ENCODE data around the gene AMOT. TPM values are rescaled to one million over a fixed set of nuclear protein-coding genes. Genes with fewer than 3 reads are reported as not detected.

Gene AMOT
- total RNA-seq, 1 experiment from 2014 or later = 0.58 TPM

DNA sequence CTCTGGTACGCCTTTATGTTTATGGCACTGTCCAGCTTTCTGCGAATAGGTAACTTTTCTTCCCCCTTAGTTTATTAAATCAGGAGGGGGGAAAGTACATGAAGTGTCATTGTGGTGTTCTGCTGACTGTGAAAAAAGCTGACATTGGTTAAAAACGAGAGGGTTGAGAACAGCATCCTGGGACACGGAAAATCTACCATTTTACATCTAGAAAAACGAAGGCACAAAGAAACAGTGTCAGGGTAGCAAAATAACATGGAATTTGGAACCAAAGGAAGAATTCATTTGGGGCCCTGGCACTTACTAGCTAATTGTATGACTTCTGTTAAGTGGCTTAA is 1.2 kb upstream of the AMOT start:
- Histone ChIP-seq H3K4me1 (ENCODE audit: insufficient read depth, low read length) (no peaks in the 10 kb centered on the region), H3K36me3 (ENCODE audit: low read depth, low read length) (no peaks in the 10 kb centered on the region), H3K4me2 (ENCODE audit: low read length) (peak overlapping the region; percentile 91), H3K27me3 (ENCODE audit: low read length) (no peaks in the 10 kb centered on the region), H3K9me3 (ENCODE audit: low read length) (no peaks in the 10 kb centered on the region), H2AFZ (ENCODE audit: low read length) (peak overlapping the region; percentile 92), H3K9ac (ENCODE audit: low read length) (no peak overlapping the region), H4K20me1 (ENCODE audit: low read length) (no peaks in the 10 kb centered on the region), H3K27ac (ENCODE audit: low read length) (no peak overlapping the region), H3K9me2 (replicated peaks; ENCODE audit: low read length) (no peaks in the 10 kb centered on the region), H3F3A (ENCODE audit: low read length, unreplicated experiment) (no peaks in the 10 kb centered on the region), H3K4me3 (ENCODE audit: low read length) (peak overlapping the region; percentile 73; the same call in 1 of the 2 replicates), H3K79me2 (ENCODE audit: low read length) (no peaks in the 10 kb centered on the region)
- ChIA-PET POLR2A (ENCODE audit: unreplicated experiment) (no interaction called here), CTCF (no interaction called here)
- intact Hi-C loops (cut with micrococcal nuclease) = no loop called here
- DNase-seq (no peak), ATAC-seq (no peak)
- no peak for TF ChIP-seq CTCF (conservative IDR thresholded peaks at IDR 0.05; ENCODE audit: low read depth, low read length)
- TF ChIP-seq EZH2phosphoT487 (IDR thresholded peaks at IDR 0.05; ENCODE audit: borderline replicate concordance, low read length) = no peak
- no peak for TF ChIP-seq EZH2 (IDR thresholded peaks at IDR 0.05; ENCODE audit: low read length, unreplicated experiment)
- no TSS peak for BruUV-seq (replicated peaks)

DNA sequence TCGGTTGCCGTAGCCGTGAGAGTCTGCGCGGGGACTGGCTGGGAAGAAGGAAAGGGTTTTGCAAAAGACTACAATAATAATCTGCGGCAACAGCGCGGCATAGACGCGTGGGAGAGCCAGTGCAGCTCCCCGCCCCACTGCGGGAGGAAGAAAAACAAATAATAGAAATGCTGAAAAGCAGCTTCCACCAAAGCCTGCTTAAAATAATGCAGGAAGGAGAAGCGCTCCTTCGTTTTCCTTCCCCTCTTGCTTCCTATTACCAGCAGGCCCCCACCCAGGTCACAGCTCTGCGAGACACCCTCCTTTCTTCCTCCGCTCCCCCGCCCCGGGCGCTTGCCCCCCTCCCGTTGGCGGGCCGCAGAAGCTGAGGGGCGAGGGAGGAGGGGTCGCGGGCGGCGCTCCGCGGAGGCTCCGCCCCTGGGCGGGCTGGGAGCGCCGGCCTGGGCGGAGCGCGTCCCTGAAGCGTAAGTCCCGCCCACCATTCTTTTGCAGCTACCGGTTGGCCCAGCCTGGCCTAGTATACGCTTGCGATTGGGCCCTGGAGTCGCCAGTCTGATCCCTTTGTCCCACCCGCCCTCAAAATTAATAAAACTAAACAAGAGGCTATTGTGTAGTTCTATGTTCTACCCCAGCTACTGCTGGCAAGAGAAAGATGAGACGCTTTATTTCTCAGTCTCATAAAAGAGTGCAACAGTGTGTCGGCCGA is 636 bp upstream of the AMOT start:
- Histone ChIP-seq H3K4me2 (ENCODE audit: low read length) (peak overlapping the region; percentile 91), H3F3A (ENCODE audit: low read length, unreplicated experiment) (no peaks in the 10 kb centered on the region), H3K4me1 (ENCODE audit: insufficient read depth, low read length) (no peaks in the 10 kb centered on the region), H4K20me1 (ENCODE audit: low read length) (no peaks in the 10 kb centered on the region), H3K9me2 (replicated peaks; ENCODE audit: low read length) (no peaks in the 10 kb centered on the region), H3K9ac (ENCODE audit: low read length) (no peak overlapping the region), H3K36me3 (ENCODE audit: low read depth, low read length) (no peaks in the 10 kb centered on the region), H2AFZ (ENCODE audit: low read length) (peak overlapping the region; percentile 92), H3K27ac (ENCODE audit: low read length) (no peak overlapping the region), H3K79me2 (ENCODE audit: low read length) (no peaks in the 10 kb centered on the region), H3K9me3 (ENCODE audit: low read length) (no peaks in the 10 kb centered on the region), H3K27me3 (ENCODE audit: low read length) (no peaks in the 10 kb centered on the region), H3K4me3 (ENCODE audit: low read length) (peak overlapping the region; percentile 73)
- ChIA-PET POLR2A (ENCODE audit: unreplicated experiment) (no interaction called here), CTCF (no interaction called here)
- TF ChIP-seq CTCF (conservative IDR thresholded peaks at IDR 0.05; ENCODE audit: low read depth, low read length) = no peak
- no peak for TF ChIP-seq EZH2phosphoT487 (IDR thresholded peaks at IDR 0.05; ENCODE audit: borderline replicate concordance, low read length)
- TF ChIP-seq EZH2 (IDR thresholded peaks at IDR 0.05; ENCODE audit: low read length, unreplicated experiment) = no peak
- peak; percentile 93 for ATAC-seq
- no TSS peak for BruUV-seq (replicated peaks)
- peak; percentile 74 for DNase-seq
- intact Hi-C loops (cut with micrococcal nuclease) = no loop called here

- Histone ChIP-seq H3K4me3 (ENCODE audit: low read length) (peak overlapping the region; percentile 73), H3K27ac (ENCODE audit: low read length) (no peak overlapping the region), H4K20me1 (ENCODE audit: low read length) (no peaks in the 10 kb centered on the region), H3K27me3 (ENCODE audit: low read length) (no peaks in the 10 kb centered on the region), H3K4me2 (ENCODE audit: low read length) (peak overlapping the region; percentile 91), H3K79me2 (ENCODE audit: low read length) (no peaks in the 10 kb centered on the region), H3K9ac (ENCODE audit: low read length) (no peak overlapping the region), H3K4me1 (ENCODE audit: insufficient read depth, low read length) (no peaks in the 10 kb centered on the region), H3K36me3 (ENCODE audit: low read depth, low read length) (no peaks in the 10 kb centered on the region), H2AFZ (ENCODE audit: low read length) (peak overlapping the region; percentile 90), H3K9me2 (replicated peaks; ENCODE audit: low read length) (no peaks in the 10 kb centered on the region), H3F3A (ENCODE audit: low read length, unreplicated experiment) (no peaks in the 10 kb centered on the region), H3K9me3 (ENCODE audit: low read length) (no peaks in the 10 kb centered on the region)
- no TSS peak for BruUV-seq (replicated peaks)
- ChIA-PET CTCF (no interaction called here), POLR2A (ENCODE audit: unreplicated experiment) (no interaction called here)
- intact Hi-C loops (cut with micrococcal nuclease) = no loop called here
- no peak for DNase-seq
- TF ChIP-seq EZH2phosphoT487 (IDR thresholded peaks at IDR 0.05; ENCODE audit: borderline replicate concordance, low read length) = no peak
- TF ChIP-seq CTCF (conservative IDR thresholded peaks at IDR 0.05; ENCODE audit: low read depth, low read length) = no peak
- TF ChIP-seq EZH2 (IDR thresholded peaks at IDR 0.05; ENCODE audit: low read length, unreplicated experiment) = no peak
- no peak for ATAC-seq
These were observed 775 bp downstream of the AMOT start for GRCh38 chrX:112839856-112840255.

Measured in PC-3 (cell line).